Measurements from ENCODE around the gene SBK3. TPM values are rescaled to one million over a fixed set of nuclear protein-coding genes. Genes with fewer than 3 reads are reported as not detected.

Gene SBK3
- total RNA-seq, 1 experiment from 2014 or later = 1.2 TPM

DNA sequence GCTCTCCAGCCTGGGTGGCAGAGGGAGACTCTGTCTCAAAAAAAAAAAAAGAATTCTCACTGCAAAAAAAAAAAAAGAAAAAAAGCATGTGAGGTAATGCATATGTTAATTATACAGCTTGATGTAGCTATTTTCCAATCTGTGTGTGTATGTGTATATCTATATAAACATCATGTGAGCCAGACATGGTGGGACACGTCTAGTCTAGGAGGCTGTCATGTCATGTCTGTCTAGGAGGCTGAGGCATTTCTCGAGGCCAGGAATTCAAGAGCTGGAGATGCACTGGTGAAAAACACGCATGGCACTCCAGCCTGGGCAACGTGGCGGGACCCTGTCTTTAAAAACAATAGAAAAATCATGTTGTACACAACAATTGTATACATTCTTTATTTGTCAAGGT, 6.9 kb upstream of the SBK3 start:
- no peaks in the 10 kb centered on the region for H4K20me1 ChIP-seq (ENCODE audit: insufficient read depth)
- BruUV-seq (replicated peaks) = no TSS peak
- ATAC-seq = no peak
- no peaks in the 10 kb centered on the region for H3K27me3 ChIP-seq (ENCODE audit: insufficient read depth, low read length)
- H3K9me3 ChIP-seq (ENCODE audit: control insufficient read depth in 1 of 2, insufficient read depth in 1 of 2, low read depth in 1 of 2, low read length in 2 of 2) = no peaks in the 10 kb centered on the region
- H3K27ac ChIP-seq (ENCODE audit: low read depth, low read length) = no peak overlapping the region
- DNase-seq (ENCODE audit: low read depth, low spot score) = no peak
- no peaks in the 10 kb centered on the region for H3K79me2 ChIP-seq (ENCODE audit: insufficient read depth, low read length)
- TF ChIP-seq, protein P1, sequence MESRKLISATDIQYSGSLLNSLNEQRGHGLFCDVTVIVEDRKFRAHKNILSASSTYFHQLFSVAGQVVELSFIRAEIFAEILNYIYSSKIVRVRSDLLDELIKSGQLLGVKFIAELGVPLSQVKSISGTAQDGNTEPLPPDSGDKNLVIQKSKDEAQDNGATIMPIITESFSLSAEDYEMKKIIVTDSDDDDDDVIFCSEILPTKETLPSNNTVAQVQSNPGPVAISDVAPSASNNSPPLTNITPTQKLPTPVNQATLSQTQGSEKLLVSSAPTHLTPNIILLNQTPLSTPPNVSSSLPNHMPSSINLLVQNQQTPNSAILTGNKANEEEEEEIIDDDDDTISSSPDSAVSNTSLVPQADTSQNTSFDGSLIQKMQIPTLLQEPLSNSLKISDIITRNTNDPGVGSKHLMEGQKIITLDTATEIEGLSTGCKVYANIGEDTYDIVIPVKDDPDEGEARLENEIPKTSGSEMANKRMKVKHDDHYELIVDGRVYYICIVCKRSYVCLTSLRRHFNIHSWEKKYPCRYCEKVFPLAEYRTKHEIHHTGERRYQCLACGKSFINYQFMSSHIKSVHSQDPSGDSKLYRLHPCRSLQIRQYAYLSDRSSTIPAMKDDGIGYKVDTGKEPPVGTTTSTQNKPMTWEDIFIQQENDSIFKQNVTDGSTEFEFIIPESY (IDR thresholded peaks at IDR 0.05; ENCODE audit: extremely low read depth, insufficient replicate concordance, low read length) = no peak
- TF ChIP-seq TCF7L2 (IDR thresholded peaks at IDR 0.05; ENCODE audit: borderline replicate concordance, extremely low read depth, insufficient read depth, insufficient read length) (no peak), CBX3 (IDR thresholded peaks at IDR 0.05; ENCODE audit: low read depth) (no peak), POLR2A (IDR thresholded peaks at IDR 0.05; ENCODE audit: borderline replicate concordance, extremely low read depth, insufficient read depth, insufficient read length) (no peak), FOSL1 (IDR thresholded peaks at IDR 0.05; ENCODE audit: low read depth) (no peak), ZFX (IDR thresholded peaks at IDR 0.05) (no peak), EZH2 (IDR thresholded peaks at IDR 0.05) (no peak), RAD21 (IDR thresholded peaks at IDR 0.05; ENCODE audit: low read depth) (no peak)
- no peak overlapping the region for H3K9ac ChIP-seq (ENCODE audit: low read length)
- CTCF ChIA-PET = interaction anchor here (1.4 kb wide), 1 partner anchor 49 kb away, joined by 4 read pairs; no protein-coding TSS in a partner anchor
- POLR2A ChIA-PET = no interaction called here
- H3K4me2 ChIP-seq (ENCODE audit: low read length) = peak overlapping the region; percentile 63
- H3K36me3 ChIP-seq (ENCODE audit: control insufficient read depth in 1 of 2, insufficient read depth in 2 of 2, low read length in 2 of 2) = no peaks in the 10 kb centered on the region
- RAD21 ChIA-PET (ENCODE audit: low non-redundant PET in 1 of 2, low total read pairs in 2 of 2, uncharacterized antibody in 2 of 2, unreplicated experiment in 2 of 2) = interaction anchor here in 1 of 2 experiments (0.6 kb wide), 1 partner anchor 20 kb away, joined by 5 read pairs; no protein-coding TSS in a partner anchor
- no peak overlapping the region; a peak in 1 of 4 replicates for H3K4me3 ChIP-seq (replicated peaks in 1 of 2; ENCODE audit: low read depth in 1 of 2, low read length in 2 of 2)
- intact Hi-C loops (cut with micrococcal nuclease) = no loop called here
- H2AFZ ChIP-seq (ENCODE audit: low read depth, low read length, poor library complexity, severe bottlenecking) = peak overlapping the region; percentile 45
- no peaks in the 10 kb centered on the region for H3K9me2 ChIP-seq (ENCODE audit: insufficient read depth)
- H3K4me1 ChIP-seq (ENCODE audit: control insufficient read depth in 1 of 2, insufficient read depth in 2 of 2, low read length in 2 of 2) = peaks cover 31 to 55% of the 10 kb centered on the region in 2 experiments

DNA sequence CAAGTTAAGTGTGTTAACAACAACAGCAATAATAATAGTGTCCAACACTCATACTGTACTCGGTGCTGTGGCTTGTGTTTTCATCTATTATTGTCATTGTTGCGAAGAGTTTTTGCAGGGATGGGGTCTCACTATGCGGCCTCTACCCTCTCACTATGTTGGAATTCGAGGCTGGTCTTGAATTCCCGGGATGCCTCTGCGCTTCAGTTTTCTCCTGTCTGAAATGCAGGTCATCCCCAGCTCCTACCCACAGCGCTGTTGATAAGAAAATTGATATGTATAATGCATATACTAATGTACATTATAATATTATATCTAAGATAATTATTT, 4.9 kb upstream of the SBK3 start:
- Histone ChIP-seq H3K79me2 (ENCODE audit: insufficient read depth, low read length) (no peaks in the 10 kb centered on the region), H3K9ac (ENCODE audit: low read length) (peak overlapping the region; percentile 67), H3K27ac (ENCODE audit: low read depth, low read length) (peak overlapping the region; percentile 91), H3K4me2 (ENCODE audit: low read length) (peak overlapping the region; percentile 86), H3K9me2 (ENCODE audit: insufficient read depth) (no peaks in the 10 kb centered on the region), H3K36me3 (ENCODE audit: control insufficient read depth in 1 of 2, insufficient read depth in 2 of 2, low read length in 2 of 2) (no peaks in the 10 kb centered on the region), H3K9me3 (ENCODE audit: control insufficient read depth in 1 of 2, insufficient read depth in 1 of 2, low read depth in 1 of 2, low read length in 2 of 2) (no peaks in the 10 kb centered on the region), H3K4me3 (replicated peaks in 1 of 2; ENCODE audit: low read depth in 1 of 2, low read length in 2 of 2) (peak overlapping the region; percentile 44 to 59), H4K20me1 (ENCODE audit: insufficient read depth) (no peaks in the 10 kb centered on the region), H2AFZ (ENCODE audit: low read depth, low read length, poor library complexity, severe bottlenecking) (peak overlapping the region; percentile 74), H3K4me1 (ENCODE audit: control insufficient read depth in 1 of 2, insufficient read depth in 2 of 2, low read length in 2 of 2) (peaks cover 44 to 75% of the 10 kb centered on the region in 2 experiments), H3K27me3 (ENCODE audit: insufficient read depth, low read length) (no peaks in the 10 kb centered on the region)
- DNase-seq (ENCODE audit: low read depth, low spot score) = no peak
- POLR2A ChIA-PET = interaction anchor here (1.5 to 2.1 kb wide), 2 partner anchors 49 to 83 kb away, joined by 3 to 9 read pairs; partner anchors contain the start of gene FIZ1
- RAD21 ChIA-PET (ENCODE audit: low non-redundant PET in 1 of 2, low total read pairs in 2 of 2, uncharacterized antibody in 2 of 2, unreplicated experiment in 2 of 2) = no interaction called here
- intact Hi-C loops (cut with micrococcal nuclease) = no loop called here
- no TSS peak for BruUV-seq (replicated peaks)
- ATAC-seq = peak; percentile 3
- CTCF ChIA-PET = interaction anchor here (1.2 to 1.3 kb wide), 2 partner anchors 56 to 83 kb away, joined by 3 to 8 read pairs; partner anchors contain the start of gene ZNF865
- TF ChIP-seq ZNF274 (IDR thresholded peaks at IDR 0.05; ENCODE audit: low read depth, low read length) = no peak
- 0 out of 2 replicates have a peak, but pooled peaks have one; percentile 7 for TF ChIP-seq JUND (IDR thresholded peaks at IDR 0.05)

All from HCT116 (cell line).